NOMO-1 treated with dmso at 0.1 percent for 144 hours (cell line): ENCODE data around the gene SUCLG1.
"Not testable (repeated sequence)": the region's sequence is repeated elsewhere in the genome, so short reads cannot be mapped to it uniquely, and the experiment has no call there.

Experiments used
- DNase-seq: peaks from one replicate; lab custom pipeline; 2025; ENCODE audit not compliant: unreplicated experiment; lab: John Stamatoyannopoulos, UW

Gene SUCLG1

GRCh38 chr2:84424152-84424551 is 34.9 kb downstream of the SUCLG1 start:
- DNase-seq, result no peak

GRCh38 chr2:84421791-84422190 is 37.3 kb downstream of the SUCLG1 start:
- no peak for DNase-seq

GRCh38 chr2:84421197-84421596 is 37.9 kb downstream of the SUCLG1 start:
- no peak for DNase-seq

- no peak for DNase-seq
These were observed 41.5 kb downstream of the SUCLG1 start for GRCh38 chr2:84417453-84418145.

- DNase-seq, result no peak
These were observed 49.5 kb downstream of the SUCLG1 start for GRCh38 chr2:84409531-84409930.

GRCh38 chr2:84402111-84402510 is 57.0 kb downstream of the SUCLG1 start:
- DNase-seq, result not testable (repeated sequence)

GRCh38 chr2:84399839-84400238 is 59.2 kb downstream of the SUCLG1 start:
- DNase-seq, result not testable (repeated sequence)

- DNase-seq, result no peak
These were observed 63.3 kb downstream of the SUCLG1 start for GRCh38 chr2:84395820-84396219.

GRCh38 chr2:84394628-84395027 is 64.5 kb downstream of the SUCLG1 start:
- no peak for DNase-seq

GRCh38 chr2:84393829-84394228 is 65.3 kb downstream of the SUCLG1 start:
- DNase-seq, result no peak

- DNase-seq, result no peak
These were observed 69.3 kb downstream of the SUCLG1 start for GRCh38 chr2:84389794-84390193.

GRCh38 chr2:84388921-84389490 is 70.1 kb downstream of the SUCLG1 start:
- no peak for DNase-seq

- no peak for DNase-seq
These were observed 70.9 kb downstream of the SUCLG1 start for GRCh38 chr2:84388133-84388532.

GRCh38 chr2:84386336-84387040 is 72.6 kb downstream of the SUCLG1 start:
- no peak for DNase-seq

- no peak for DNase-seq
These were observed 75.8 kb downstream of the SUCLG1 start for GRCh38 chr2:84383271-84383670.

- DNase-seq, result no peak
These were observed 78.2 kb downstream of the SUCLG1 start for GRCh38 chr2:84380875-84381274.

- no peak for DNase-seq
These were observed 80.1 kb downstream of the SUCLG1 start for GRCh38 chr2:84378960-84379359.

GRCh38 chr2:84375020-84375419 is 84.1 kb downstream of the SUCLG1 start:
- DNase-seq, result no peak

- DNase-seq, result no peak
These were observed 85.2 kb downstream of the SUCLG1 start for GRCh38 chr2:84373866-84374265.
